HCT116 (cell line): ENCODE measurements around the gene ZBBX. TPM values are rescaled to one million over a fixed set of nuclear protein-coding genes. Genes with fewer than 3 reads are reported as not detected.

ENCODE experiments used
- ATAC-seq: fragments of 200-7000 bp; cut with Tn5 transposase; 2 replicates; pipeline ENCODE4 v1.9.1; 2020; ENCODE audit warnings: mild to moderate bottlenecking, moderate library complexity
- BruUV-seq: library from RNA; stranded (reverse); fragments of 400-500 nt; replicated peaks from 2 replicates; lab custom pipeline; 2021; lab: Mats Ljungman, UMichigan
- CTCF ChIA-PET: fragments of 300-600 bp; sonication (Branson Sonifier 250); formaldehyde crosslinking; loops from one replicate; lab custom pipeline; 2021; ENCODE audit warnings: antibody characterized with exemption; lab: Charles Lee
- POLR2A ChIA-PET: fragments of 300-600, 350-600 bp; sonication (Branson Sonifier 250); formaldehyde crosslinking; loops from one replicate; lab custom pipeline; 2021; ENCODE audit warnings: antibody characterized with exemption; lab: Charles Lee
- RAD21 ChIA-PET, 2 experiments: fragments of 300-600 bp; sonication (Branson Sonifier 250); formaldehyde crosslinking; loops; one replicate each; lab custom pipeline; 2023; ENCODE audit warnings: low total read pairs in 2 of 2; ENCODE audit not compliant: uncharacterized antibody in 2 of 2, unreplicated experiment in 2 of 2, low non-redundant PET in 1 of 2; lab: Charles Lee
- DNase-seq: peaks from one replicate; pipeline ENCODE4 v3.0.0-alpha.2; 2010; ENCODE audit warnings: low read depth, low spot score
- H2AFZ ChIP-seq: fragments of 200-600 bp; shearing (Covaris generic), sonication (generic); 2 replicates; pipeline ENCODE4 v1.6.1; 2017; ENCODE audit warnings: low read depth, mixed run types, mixed read lengths, antibody characterized with exemption, low read length; ENCODE audit not compliant: poor library complexity, severe bottlenecking
- H3K27ac ChIP-seq: 2 replicates; pipeline ENCODE4 v1.5.1; 2012; ENCODE audit warnings: low read depth, low read length
- H3K27me3 ChIP-seq: fragments of 200-600 bp; sonication (generic); 2 replicates; pipeline ENCODE4 v1.6.1; 2016; ENCODE audit warnings: mixed run types, low read length, mixed read lengths; ENCODE audit not compliant: insufficient read depth
- H3K36me3 ChIP-seq, 2 experiments: fragments of 200-500 bp in 1 of 2; fragments of 200-600 bp in 1 of 2; sonication (Bioruptor generic) in 1 of 2; sonication (generic) in 1 of 2; 2 replicates each; pipeline versions ENCODE4 v1.5.1 to v1.6.1; 2014 to 2016; ENCODE audit warnings: low read length in 2 of 2, inconsistent platforms in 1 of 2, mixed read lengths in 1 of 2, mixed run types in 1 of 2; ENCODE audit not compliant: insufficient read depth in 2 of 2, control insufficient read depth in 1 of 2
- H3K4me1 ChIP-seq, 2 experiments: fragments of 200-600 bp in 1 of 2; sonication (generic) in 1 of 2; 2 replicates each; pipeline versions ENCODE4 v1.5.1 to v1.6.1; 2012 to 2017; ENCODE audit warnings: low read length in 2 of 2, inconsistent platforms in 1 of 2, mild to moderate bottlenecking in 1 of 2, mixed read lengths in 1 of 2, mixed run types in 1 of 2, moderate library complexity in 1 of 2; ENCODE audit not compliant: insufficient read depth in 2 of 2, control insufficient read depth in 1 of 2
- H3K4me2 ChIP-seq: fragments of 200-600 bp; sonication (generic); 2 replicates; pipeline ENCODE4 v1.6.1; 2017; ENCODE audit warnings: mixed run types, low read length, mixed read lengths
- H3K4me3 ChIP-seq, 2 experiments: fragments of 200-600 bp in 1 of 2; sonication (generic) in 1 of 2; replicated peaks in 1 of 2; 2 replicates each; pipeline ENCODE4 v1.5.1; 2011 to 2016; ENCODE audit warnings: low read length in 2 of 2, control low read depth in 1 of 2, low read depth in 1 of 2, mild to moderate bottlenecking in 1 of 2, mixed read lengths in 1 of 2, mixed run types in 1 of 2
- H3K79me2 ChIP-seq: fragments of 200-600 bp; sonication (generic); 2 replicates; pipeline ENCODE4 v1.6.1; 2017; ENCODE audit warnings: mild to moderate bottlenecking, mixed run types, low read length, moderate library complexity, mixed read lengths; ENCODE audit not compliant: insufficient read depth
- H3K9ac ChIP-seq: fragments of 200-600 bp; sonication (generic); 2 replicates; pipeline ENCODE4 v1.6.1; 2016; ENCODE audit warnings: low read length, mixed read lengths
- H3K9me2 ChIP-seq: fragments of 200-600 bp; sonication (generic), shearing (Covaris generic); 2 replicates; pipeline ENCODE4 v1.6.1; 2017; ENCODE audit warnings: mixed run types, mild to moderate bottlenecking, moderate library complexity; ENCODE audit not compliant: insufficient read depth
- H3K9me3 ChIP-seq, 2 experiments: fragments of 200-500 bp in 1 of 2; fragments of 200-600 bp in 1 of 2; sonication (Bioruptor generic) in 1 of 2; sonication (generic) in 1 of 2; 2 replicates each; pipeline ENCODE4 v1.6.1; 2014 to 2017; ENCODE audit warnings: low read length in 2 of 2, mixed read lengths in 2 of 2, inconsistent platforms in 1 of 2, low read depth in 1 of 2, mild to moderate bottlenecking in 1 of 2, mixed run types in 1 of 2, moderate library complexity in 1 of 2; ENCODE audit not compliant: control insufficient read depth in 1 of 2, insufficient read depth in 1 of 2
- H4K20me1 ChIP-seq: fragments of 200-600 bp; sonication (generic), shearing (Covaris generic); 2 replicates; pipeline ENCODE4 v1.6.1; 2017; ENCODE audit warnings: mixed run types, mild to moderate bottlenecking, moderate library complexity; ENCODE audit not compliant: insufficient read depth
- CBX3 ChIP-seq: IDR thresholded peaks from 2 replicates; pipeline ENCODE4 v1.6.1; 2012; ENCODE audit warnings: low read depth
- CTCF ChIP-seq, 3 experiments: fragments of 200-600 bp in 1 of 3; sonication (generic) in 1 of 3; IDR thresholded peaks in 2 of 3; conservative IDR thresholded peaks in 1 of 3; 2 replicates each; pipeline ENCODE4 v1.5.1; 2012 to 2017; ENCODE audit warnings: low read depth in 2 of 3, low read length in 2 of 3, antibody characterized with exemption in 1 of 3, borderline replicate concordance in 1 of 3, control low read depth in 1 of 3, mild to moderate bottlenecking in 1 of 3, mixed read lengths in 1 of 3, mixed run types in 1 of 3, moderate library complexity in 1 of 3; ENCODE audit not compliant: insufficient read depth in 1 of 3
- EZH2phosphoT487 ChIP-seq: fragments of 200-600 bp; IDR thresholded peaks from 2 replicates; pipeline ENCODE4 v1.6.1; 2018; ENCODE audit warnings: antibody characterized with exemption, borderline replicate concordance
- FOSL1 ChIP-seq: IDR thresholded peaks from 2 replicates; pipeline ENCODE4 v1.6.1; 2012; ENCODE audit warnings: low read depth
- JUND ChIP-seq: IDR thresholded peaks from 2 replicates; pipeline ENCODE4 v1.6.1; 2012
- POLR2AphosphoS5 ChIP-seq: IDR thresholded peaks from 2 replicates; pipeline ENCODE4 v1.6.1; 2011; ENCODE audit warnings: mild to moderate bottlenecking, low read depth, low read length, moderate library complexity
- SIN3A ChIP-seq: IDR thresholded peaks from 2 replicates; pipeline ENCODE4 v1.6.1; 2012; ENCODE audit warnings: low read depth
- TCF7L2 ChIP-seq: IDR thresholded peaks from 2 replicates; pipeline ENCODE4 v1.7.0; 2011; ENCODE audit warnings: borderline replicate concordance, inconsistent platforms; ENCODE audit not compliant: insufficient read depth, insufficient read length; ENCODE audit errors: extremely low read depth
- YY1 ChIP-seq: IDR thresholded peaks from 2 replicates; pipeline ENCODE4 v1.6.1; 2011; ENCODE audit warnings: low read length, low read depth, moderate library complexity, mild to moderate bottlenecking; ENCODE audit not compliant: insufficient replicate concordance; ENCODE audit errors: extremely low read depth
- ZFX ChIP-seq: fragments of 450-650 bp; IDR thresholded peaks from 2 replicates; pipeline ENCODE4 v1.6.1; 2017
- ZNF274 ChIP-seq: fragments of 200-500 bp; sonication (Bioruptor generic); IDR thresholded peaks from 2 replicates; pipeline ENCODE4 v1.6.1; 2014; ENCODE audit warnings: mild to moderate bottlenecking, low read depth, low read length, inconsistent platforms
- intact Hi-C: fragments of 100-400 bp; cut with micrococcal nuclease; formaldehyde crosslinking; loops from 2 replicates; pipeline ENCODE4 v1.10.0; 2022
- total RNA-seq: library from RNA; stranded (reverse); gene quantifications from one replicate; pipeline ENCODE4 v1.2.1, GENCODE V29; 2021; ENCODE audit not compliant: unreplicated experiment

The ZBBX gene
- total RNA-seq, 1 experiment from 2014 or later, result 0.81 TPM

GRCh38 chr3:167251678-167252077 lies 128.4 kb downstream of the ZBBX start:
- no peaks in the 10 kb centered on the region for H3K36me3 ChIP-seq
- POLR2A ChIA-PET, result interaction anchor here (0.7 kb wide), 1 partner anchor 155 kb away, joined by 3 read pairs; no protein-coding TSS in a partner anchor
- no peaks in the 10 kb centered on the region for H3K9me2 ChIP-seq
- H3K4me2 ChIP-seq, result no peak overlapping the region
- H2AFZ ChIP-seq, result no peak overlapping the region
- no peaks in the 10 kb centered on the region for H3K79me2 ChIP-seq
- BruUV-seq, result no TSS peak
- CTCF ChIA-PET, result no interaction called here
- H4K20me1 ChIP-seq, result no peaks in the 10 kb centered on the region
- ATAC-seq (no peak), DNase-seq (no peak)
- H3K27me3 ChIP-seq, result no peaks in the 10 kb centered on the region
- H3K27ac ChIP-seq, result no peak overlapping the region
- no peak overlapping the region for H3K9ac ChIP-seq
- RAD21 ChIA-PET, result no interaction called here
- H3K9me3 ChIP-seq, result no peaks in the 10 kb centered on the region
- no peak overlapping the region for H3K4me3 ChIP-seq
- intact Hi-C loops, result no loop called here
- TF ChIP-seq ZFX (no peak), CTCF (IDR thresholded peaks at IDR 0.05 in 2 of 3, conservative IDR thresholded peaks at IDR 0.05 in 1 of 3; ENCODE audit: borderline replicate concordance in 1 of 3, insufficient read depth in 1 of 3, low read depth in 2 of 3, low read length in 2 of 3) (no peak), JUND (no peak), ZNF274 (no peak), CBX3 (no peak), POLR2AphosphoS5 (no peak), YY1 (no peak), TCF7L2 (no peak), FOSL1 (no peak), EZH2phosphoT487 (no peak), SIN3A (no peak)
- no peaks in the 10 kb centered on the region for H3K4me1 ChIP-seq
